C4-2B (cell line): ENCODE data around the gene ACAA2.

Experiments
- CTCF ChIP-seq: fragments of 450-650 bp; conservative IDR thresholded peaks from 2 replicates; pipeline ENCODE4 v1.5.1; 2017; ENCODE audit warnings: mild to moderate bottlenecking
- ZFX ChIP-seq: fragments of 450-650 bp; IDR thresholded peaks from 2 replicates; pipeline ENCODE4 v1.6.1; 2017

GRCh38 chr18:49764032-49764431 lies 49.3 kb downstream of the ACAA2 start:
- no peak for TF ChIP-seq CTCF
- no peak for TF ChIP-seq ZFX
